WTC11 (cell line): ENCODE data around the gene BMP7. TPM values are rescaled to one million over a fixed set of nuclear protein-coding genes. Genes with fewer than 3 reads are reported as not detected.

ENCODE experiments used
- ATAC-seq: fragments of 200-7000 bp; cut with Tn5 transposase; 2 replicates; pipeline ENCODE4 v1.10.0; 2021; ENCODE audit warnings: mild to moderate bottlenecking, moderate library complexity
- CTCF ChIA-PET: fragments of 300-600 bp; sonication (Branson Sonifier 250); formaldehyde crosslinking; loops from one replicate; lab custom pipeline; 2021; ENCODE audit warnings: antibody characterized with exemption; lab: Charles Lee
- POLR2A ChIA-PET: fragments of 350-600 bp; sonication (Branson Sonifier 250); formaldehyde crosslinking; loops from one replicate; lab custom pipeline; 2021; ENCODE audit warnings: antibody characterized with exemption; lab: Charles Lee
- DNase-seq: peaks from one replicate; pipeline ENCODE4 v3.0.0; 2021; ENCODE audit warnings: low spot score
- H3K27ac Mint-ChIP-seq: 2 replicates; pipeline ENCODE4 v1.8.0; 2021; ENCODE audit warnings: mixed read lengths
- H3K27me3 Mint-ChIP-seq: 2 replicates; pipeline ENCODE4 v1.8.0; 2021; ENCODE audit warnings: low read depth, mild to moderate bottlenecking, moderate library complexity, mixed read lengths
- H3K36me3 Mint-ChIP-seq: 2 replicates; pipeline ENCODE4 v1.8.0; 2021; ENCODE audit warnings: mixed read lengths
- H3K4me1 Mint-ChIP-seq: 2 replicates; pipeline ENCODE4 v1.8.0; 2022; ENCODE audit warnings: mixed read lengths
- H3K4me3 Mint-ChIP-seq: 2 replicates; pipeline ENCODE4 v1.8.0; 2021; ENCODE audit warnings: mild to moderate bottlenecking, moderate library complexity, mixed read lengths
- H3K9me3 Mint-ChIP-seq: 2 replicates; pipeline ENCODE4 v1.8.0; 2021; ENCODE audit warnings: mixed read lengths
- EMX1 ChIP-seq: fragments of 250-450 bp; sonication (Bioruptor Pico); IDR thresholded peaks from 2 replicates; pipeline ENCODE4 v1.8.0; 2021; ENCODE audit warnings: mild to moderate bottlenecking
- ETV6 ChIP-seq: sonication (generic); formaldehyde crosslinking; IDR thresholded peaks from 2 replicates; pipeline ENCODE4 v1.8.1; 2022; ENCODE audit warnings: mild to moderate bottlenecking, missing genetic modification reagents
- FOXJ3 ChIP-seq: sonication (generic); formaldehyde crosslinking; IDR thresholded peaks from 2 replicates; pipeline ENCODE4 v1.9.0; 2021; ENCODE audit warnings: missing genetic modification reagents, mild to moderate bottlenecking, borderline replicate concordance
- FOXK1 ChIP-seq: sonication (generic); formaldehyde crosslinking; IDR thresholded peaks from 2 replicates; pipeline ENCODE4 v1.8.0; 2022; ENCODE audit warnings: mild to moderate bottlenecking, moderate library complexity, missing genetic modification reagents
- FOXP1 ChIP-seq: sonication (generic); formaldehyde crosslinking; IDR thresholded peaks from 2 replicates; pipeline ENCODE4 v1.8.0; 2022; ENCODE audit warnings: missing genetic modification reagents, mild to moderate bottlenecking, moderate library complexity, borderline replicate concordance
- GABPB1 ChIP-seq: sonication (generic); formaldehyde crosslinking; IDR thresholded peaks from 2 replicates; pipeline ENCODE4 v1.8.1; 2023; ENCODE audit warnings: mild to moderate bottlenecking, missing genetic modification reagents
- GTF2I ChIP-seq: fragments of 250-450 bp; sonication (Bioruptor Pico); conservative IDR thresholded peaks from 2 replicates; pipeline ENCODE4 v1.4.0; 2021; ENCODE audit warnings: mild to moderate bottlenecking
- HMGA2 ChIP-seq: fragments of 250-450 bp; sonication (Bioruptor Pico); IDR thresholded peaks from 2 replicates; pipeline ENCODE4 v1.4.0; 2021; ENCODE audit warnings: mild to moderate bottlenecking, moderate library complexity
- JUN ChIP-seq: sonication (generic); formaldehyde crosslinking; IDR thresholded peaks from 2 replicates; pipeline ENCODE4 v1.8.0; 2023; ENCODE audit warnings: mild to moderate bottlenecking, missing genetic modification reagents
- NFYB ChIP-seq: sonication (generic); formaldehyde crosslinking; conservative IDR thresholded peaks from 2 replicates; pipeline ENCODE4 v1.8.0; 2022; ENCODE audit warnings: low read depth, missing genetic modification reagents
- NR1H2 ChIP-seq: sonication (generic); formaldehyde crosslinking; IDR thresholded peaks from 2 replicates; pipeline ENCODE4 v1.9.0; 2021; ENCODE audit warnings: mild to moderate bottlenecking, moderate library complexity, missing genetic modification reagents
- OVOL2 ChIP-seq: fragments of 250-450 bp; sonication (Bioruptor Pico); IDR thresholded peaks from 2 replicates; pipeline ENCODE4 v1.9.0; 2021; ENCODE audit warnings: mild to moderate bottlenecking, borderline replicate concordance
- SMAD4 ChIP-seq: sonication (generic); formaldehyde crosslinking; IDR thresholded peaks from 2 replicates; pipeline ENCODE4 v1.8.0; 2022; ENCODE audit warnings: mild to moderate bottlenecking, missing genetic modification reagents
- TP53 ChIP-seq: sonication (generic); formaldehyde crosslinking; IDR thresholded peaks from 2 replicates; pipeline ENCODE4 v1.8.1; 2023; ENCODE audit warnings: mild to moderate bottlenecking, missing genetic modification reagents
- ZBTB21 ChIP-seq: sonication (generic); formaldehyde crosslinking; IDR thresholded peaks from 2 replicates; pipeline ENCODE4 v1.8.1; 2023; ENCODE audit warnings: mild to moderate bottlenecking, missing genetic modification reagents, borderline replicate concordance
- ZNF423 ChIP-seq: fragments of 250-450 bp; sonication (Bioruptor Pico); IDR thresholded peaks from 2 replicates; pipeline ENCODE4 v2.1.2; 2022; ENCODE audit warnings: mild to moderate bottlenecking, moderate library complexity
- total RNA-seq: library from RNA; stranded (reverse); gene quantifications from 3 replicates; pipeline ENCODE4 v1.2.3, GENCODE V29; 2021
- TF ChIP-seq, protein P1 (sequence below): sonication (generic); formaldehyde crosslinking; IDR thresholded peaks from 2 replicates; pipeline ENCODE4 v1.8.0; 2023; ENCODE audit warnings: missing genetic modification reagents, mild to moderate bottlenecking, borderline replicate concordance
- TF ChIP-seq, protein P2 (sequence below): sonication (generic); formaldehyde crosslinking; IDR thresholded peaks from 2 replicates; pipeline ENCODE4 v1.8.1; 2023; ENCODE audit warnings: mild to moderate bottlenecking, missing genetic modification reagents
- TF ChIP-seq, protein P3 (sequence below): sonication (generic); formaldehyde crosslinking; IDR thresholded peaks from 2 replicates; pipeline ENCODE4 v1.8.1; 2023; ENCODE audit warnings: mild to moderate bottlenecking, missing genetic modification reagents, moderate library complexity
- TF ChIP-seq, protein P4 (sequence below): sonication (generic); formaldehyde crosslinking; IDR thresholded peaks from 2 replicates; pipeline ENCODE4 v1.8.0; 2022; ENCODE audit warnings: mild to moderate bottlenecking, missing genetic modification reagents
- TF ChIP-seq, protein P5 (sequence below): sonication (generic); formaldehyde crosslinking; conservative IDR thresholded peaks from 2 replicates; pipeline ENCODE4 v1.8.1; 2023; ENCODE audit warnings: mild to moderate bottlenecking, low read depth, missing genetic modification reagents, moderate library complexity

The BMP7 gene
- total RNA-seq, 1 experiment from 2014 or later, result 40.7 TPM

DNA sequence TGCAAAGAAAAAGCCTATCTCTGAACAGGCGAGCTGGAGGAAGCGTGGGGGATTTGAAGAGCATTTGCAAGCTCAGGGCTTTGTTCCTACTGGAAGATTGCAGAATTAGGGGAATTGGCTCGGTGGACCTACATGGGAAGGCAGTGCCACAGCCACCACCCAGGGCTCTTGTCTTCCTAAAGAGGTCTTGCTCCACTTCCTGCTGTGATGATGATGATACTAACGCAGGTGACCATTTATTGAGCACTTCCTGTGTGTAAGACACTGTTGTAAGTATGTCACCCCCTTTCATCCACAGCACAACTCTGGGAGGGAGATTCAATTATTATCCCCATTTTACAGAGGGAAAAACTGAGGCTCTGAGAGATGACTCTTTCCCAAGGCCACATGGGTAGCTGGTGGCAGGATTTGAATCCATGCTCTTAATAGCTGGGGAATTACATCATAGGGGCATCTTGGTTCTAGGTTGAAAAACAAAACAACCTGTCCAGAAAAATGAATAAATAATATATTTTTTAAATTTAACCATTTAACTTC lies 41.2 kb downstream of the BMP7 start:
- peaks cover 2% of the 10 kb centered on the region; the same call in 1 of the 2 replicates for H3K27me3 Mint-ChIP-seq
- no peaks in the 10 kb centered on the region for H3K9me3 Mint-ChIP-seq
- no peak for ATAC-seq
- H3K4me3 Mint-ChIP-seq, result no peak overlapping the region
- H3K4me1 Mint-ChIP-seq, result peaks cover 12% of the 10 kb centered on the region
- no peak overlapping the region for H3K27ac Mint-ChIP-seq
- peaks cover 4% of the 10 kb centered on the region; the same call in 1 of the 2 replicates for H3K36me3 Mint-ChIP-seq
- no peak for DNase-seq
- TF ChIP-seq, protein P1, sequence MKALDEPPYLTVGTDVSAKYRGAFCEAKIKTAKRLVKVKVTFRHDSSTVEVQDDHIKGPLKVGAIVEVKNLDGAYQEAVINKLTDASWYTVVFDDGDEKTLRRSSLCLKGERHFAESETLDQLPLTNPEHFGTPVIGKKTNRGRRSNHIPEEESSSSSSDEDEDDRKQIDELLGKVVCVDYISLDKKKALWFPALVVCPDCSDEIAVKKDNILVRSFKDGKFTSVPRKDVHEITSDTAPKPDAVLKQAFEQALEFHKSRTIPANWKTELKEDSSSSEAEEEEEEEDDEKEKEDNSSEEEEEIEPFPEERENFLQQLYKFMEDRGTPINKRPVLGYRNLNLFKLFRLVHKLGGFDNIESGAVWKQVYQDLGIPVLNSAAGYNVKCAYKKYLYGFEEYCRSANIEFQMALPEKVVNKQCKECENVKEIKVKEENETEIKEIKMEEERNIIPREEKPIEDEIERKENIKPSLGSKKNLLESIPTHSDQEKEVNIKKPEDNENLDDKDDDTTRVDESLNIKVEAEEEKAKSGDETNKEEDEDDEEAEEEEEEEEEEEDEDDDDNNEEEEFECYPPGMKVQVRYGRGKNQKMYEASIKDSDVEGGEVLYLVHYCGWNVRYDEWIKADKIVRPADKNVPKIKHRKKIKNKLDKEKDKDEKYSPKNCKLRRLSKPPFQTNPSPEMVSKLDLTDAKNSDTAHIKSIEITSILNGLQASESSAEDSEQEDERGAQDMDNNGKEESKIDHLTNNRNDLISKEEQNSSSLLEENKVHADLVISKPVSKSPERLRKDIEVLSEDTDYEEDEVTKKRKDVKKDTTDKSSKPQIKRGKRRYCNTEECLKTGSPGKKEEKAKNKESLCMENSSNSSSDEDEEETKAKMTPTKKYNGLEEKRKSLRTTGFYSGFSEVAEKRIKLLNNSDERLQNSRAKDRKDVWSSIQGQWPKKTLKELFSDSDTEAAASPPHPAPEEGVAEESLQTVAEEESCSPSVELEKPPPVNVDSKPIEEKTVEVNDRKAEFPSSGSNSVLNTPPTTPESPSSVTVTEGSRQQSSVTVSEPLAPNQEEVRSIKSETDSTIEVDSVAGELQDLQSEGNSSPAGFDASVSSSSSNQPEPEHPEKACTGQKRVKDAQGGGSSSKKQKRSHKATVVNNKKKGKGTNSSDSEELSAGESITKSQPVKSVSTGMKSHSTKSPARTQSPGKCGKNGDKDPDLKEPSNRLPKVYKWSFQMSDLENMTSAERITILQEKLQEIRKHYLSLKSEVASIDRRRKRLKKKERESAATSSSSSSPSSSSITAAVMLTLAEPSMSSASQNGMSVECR (CRISPR knock-in tag), result no peak
- TF ChIP-seq ETV6, result no peak
- no peak for TF ChIP-seq EMX1 (CRISPR knock-in tag)
- no peak for TF ChIP-seq NR1H2 (CRISPR knock-in tag)
- no peak for TF ChIP-seq GTF2I
- TF ChIP-seq, protein P2, sequence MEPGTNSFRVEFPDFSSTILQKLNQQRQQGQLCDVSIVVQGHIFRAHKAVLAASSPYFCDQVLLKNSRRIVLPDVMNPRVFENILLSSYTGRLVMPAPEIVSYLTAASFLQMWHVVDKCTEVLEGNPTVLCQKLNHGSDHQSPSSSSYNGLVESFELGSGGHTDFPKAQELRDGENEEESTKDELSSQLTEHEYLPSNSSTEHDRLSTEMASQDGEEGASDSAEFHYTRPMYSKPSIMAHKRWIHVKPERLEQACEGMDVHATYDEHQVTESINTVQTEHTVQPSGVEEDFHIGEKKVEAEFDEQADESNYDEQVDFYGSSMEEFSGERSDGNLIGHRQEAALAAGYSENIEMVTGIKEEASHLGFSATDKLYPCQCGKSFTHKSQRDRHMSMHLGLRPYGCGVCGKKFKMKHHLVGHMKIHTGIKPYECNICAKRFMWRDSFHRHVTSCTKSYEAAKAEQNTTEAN (CRISPR knock-in tag), result no peak
- TF ChIP-seq, protein P3, sequence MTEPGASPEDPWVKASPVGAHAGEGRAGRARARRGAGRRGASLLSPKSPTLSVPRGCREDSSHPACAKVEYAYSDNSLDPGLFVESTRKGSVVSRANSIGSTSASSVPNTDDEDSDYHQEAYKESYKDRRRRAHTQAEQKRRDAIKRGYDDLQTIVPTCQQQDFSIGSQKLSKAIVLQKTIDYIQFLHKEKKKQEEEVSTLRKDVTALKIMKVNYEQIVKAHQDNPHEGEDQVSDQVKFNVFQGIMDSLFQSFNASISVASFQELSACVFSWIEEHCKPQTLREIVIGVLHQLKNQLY (CRISPR knock-in tag), result no peak
- no peak for TF ChIP-seq GABPB1
- no peak for TF ChIP-seq FOXK1 (CRISPR knock-in tag)
- no peak for TF ChIP-seq FOXJ3 (CRISPR knock-in tag)
- no peak for TF ChIP-seq TP53 (CRISPR knock-in tag)
- TF ChIP-seq, protein P4, sequence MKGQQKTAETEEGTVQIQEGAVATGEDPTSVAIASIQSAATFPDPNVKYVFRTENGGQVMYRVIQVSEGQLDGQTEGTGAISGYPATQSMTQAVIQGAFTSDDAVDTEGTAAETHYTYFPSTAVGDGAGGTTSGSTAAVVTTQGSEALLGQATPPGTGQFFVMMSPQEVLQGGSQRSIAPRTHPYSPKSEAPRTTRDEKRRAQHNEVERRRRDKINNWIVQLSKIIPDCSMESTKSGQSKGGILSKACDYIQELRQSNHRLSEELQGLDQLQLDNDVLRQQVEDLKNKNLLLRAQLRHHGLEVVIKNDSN (CRISPR knock-in tag), result no peak
- TF ChIP-seq JUN (CRISPR knock-in tag), result no peak
- TF ChIP-seq NFYB (CRISPR knock-in tag), result no peak
- TF ChIP-seq ZBTB21 (CRISPR knock-in tag), result no peak
- TF ChIP-seq FOXP1, result no peak
- TF ChIP-seq HMGA2 (CRISPR knock-in tag), result no peak
- TF ChIP-seq OVOL2 (CRISPR knock-in tag), result no peak
- TF ChIP-seq SMAD4, result no peak
- ChIA-PET POLR2A (no interaction called here), CTCF (interaction anchor here (1.0 to 4.2 kb wide), 5 partner anchors 13 to 133 kb away, joined by 3 to 25 read pairs (median 5); partner anchors contain the start of gene SPO11)

DNA sequence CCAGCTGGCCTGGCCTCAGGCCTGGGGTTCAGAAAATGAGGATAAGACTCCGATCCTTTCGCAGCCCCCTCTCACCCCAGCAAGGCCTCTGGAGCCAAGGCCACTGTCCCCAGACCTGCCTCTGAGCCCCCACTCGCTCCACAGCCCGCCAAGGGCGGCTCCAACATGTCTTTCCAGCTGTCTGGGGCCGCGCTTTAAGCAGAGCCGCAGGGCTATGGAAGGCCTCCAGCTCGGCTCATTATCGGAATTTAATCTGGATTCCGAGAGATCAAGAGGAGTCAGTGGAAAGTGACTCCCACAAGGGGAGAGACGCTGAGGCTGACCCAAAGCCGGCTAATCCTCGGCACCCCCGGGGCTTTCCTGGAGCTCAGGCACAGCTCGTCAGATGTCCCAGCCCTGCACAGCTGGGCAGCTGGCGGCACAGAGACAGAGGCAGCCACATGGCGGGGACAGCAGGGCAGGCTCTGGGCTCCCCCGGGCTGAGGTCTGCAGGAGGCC lies 41.8 kb downstream of the BMP7 start:
- POLR2A ChIA-PET, result no interaction called here
- CTCF ChIA-PET, result interaction anchor here (0.8 to 4.2 kb wide), 7 partner anchors 13 to 133 kb away, joined by 3 to 25 read pairs (median 5); partner anchors contain the start of gene SPO11
- Mint-ChIP-seq H3K27me3 (peaks cover 2% of the 10 kb centered on the region; the same call in 1 of the 2 replicates), H3K36me3 (peaks cover 4% of the 10 kb centered on the region; the same call in 1 of the 2 replicates)
- TF ChIP-seq, protein P5, sequence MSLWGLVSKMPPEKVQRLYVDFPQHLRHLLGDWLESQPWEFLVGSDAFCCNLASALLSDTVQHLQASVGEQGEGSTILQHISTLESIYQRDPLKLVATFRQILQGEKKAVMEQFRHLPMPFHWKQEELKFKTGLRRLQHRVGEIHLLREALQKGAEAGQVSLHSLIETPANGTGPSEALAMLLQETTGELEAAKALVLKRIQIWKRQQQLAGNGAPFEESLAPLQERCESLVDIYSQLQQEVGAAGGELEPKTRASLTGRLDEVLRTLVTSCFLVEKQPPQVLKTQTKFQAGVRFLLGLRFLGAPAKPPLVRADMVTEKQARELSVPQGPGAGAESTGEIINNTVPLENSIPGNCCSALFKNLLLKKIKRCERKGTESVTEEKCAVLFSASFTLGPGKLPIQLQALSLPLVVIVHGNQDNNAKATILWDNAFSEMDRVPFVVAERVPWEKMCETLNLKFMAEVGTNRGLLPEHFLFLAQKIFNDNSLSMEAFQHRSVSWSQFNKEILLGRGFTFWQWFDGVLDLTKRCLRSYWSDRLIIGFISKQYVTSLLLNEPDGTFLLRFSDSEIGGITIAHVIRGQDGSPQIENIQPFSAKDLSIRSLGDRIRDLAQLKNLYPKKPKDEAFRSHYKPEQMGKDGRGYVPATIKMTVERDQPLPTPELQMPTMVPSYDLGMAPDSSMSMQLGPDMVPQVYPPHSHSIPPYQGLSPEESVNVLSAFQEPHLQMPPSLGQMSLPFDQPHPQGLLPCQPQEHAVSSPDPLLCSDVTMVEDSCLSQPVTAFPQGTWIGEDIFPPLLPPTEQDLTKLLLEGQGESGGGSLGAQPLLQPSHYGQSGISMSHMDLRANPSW (CRISPR knock-in tag), result no peak
- peak; percentile 46; the same call in 1 of the 2 replicates for TF ChIP-seq ZNF423 (CRISPR knock-in tag)
- TF ChIP-seq, all 79 proteins: peak for 1
- no peak overlapping the region for H3K4me3 Mint-ChIP-seq
- H3K4me1 Mint-ChIP-seq, result peaks cover 6% of the 10 kb centered on the region
- H3K9me3 Mint-ChIP-seq, result peaks cover 2% of the 10 kb centered on the region; the same call in 1 of the 2 replicates
- H3K27ac Mint-ChIP-seq, result no peak overlapping the region; the same call in 1 of the 2 replicates
- ATAC-seq (no peak; the same call in 1 of the 2 replicates), DNase-seq (no peak)
